Thymus (tissue), 11 donors: ENCODE data around the gene CHIT1. TPM values are rescaled to one million over a fixed set of nuclear protein-coding genes. Genes with fewer than 3 reads are reported as not detected.

Source experiments
- DNase-seq, 9 donors: peaks; one replicate each; pipeline ENCODE4 v3.0.0-alpha.2; 2013; ENCODE audit warnings: low spot score in 9 of 9, low read depth in 6 of 9, missing footprints in 1 of 9
- H3K27ac ChIP-seq, 2 donors: one replicate each; pipeline ENCODE4 v1.5.1; 2013; ENCODE audit warnings: control low read depth in 1 of 2, low read depth in 1 of 2, low read length in 1 of 2, mild to moderate bottlenecking in 1 of 2, moderate library complexity in 1 of 2
- H3K27me3 ChIP-seq, 2 donors: one replicate each; pipeline ENCODE4 v1.5.1; 2013; ENCODE audit warnings: low read length in 1 of 2; ENCODE audit not compliant: control insufficient read depth in 2 of 2, insufficient read depth in 1 of 2
- H3K36me3 ChIP-seq, 2 donors: one replicate each; pipeline ENCODE4 v1.5.1; 2013; ENCODE audit warnings: low read length in 1 of 2, mild to moderate bottlenecking in 1 of 2, moderate library complexity in 1 of 2; ENCODE audit not compliant: control insufficient read depth in 2 of 2, insufficient read depth in 2 of 2
- H3K4me1 ChIP-seq, 2 donors: one replicate each; pipeline ENCODE4 v1.5.1; 2013; ENCODE audit warnings: low read length in 2 of 2; ENCODE audit not compliant: control insufficient read depth in 2 of 2, insufficient read depth in 2 of 2
- H3K4me3 ChIP-seq, 2 donors: one replicate each; pipeline ENCODE4 v1.5.1; 2013; ENCODE audit warnings: low read length in 2 of 2, control low read depth in 1 of 2, mild to moderate bottlenecking in 1 of 2
- H3K9me3 ChIP-seq, 2 donors: one replicate each; pipeline ENCODE4 v1.5.1; 2013; ENCODE audit warnings: low read length in 1 of 2, mild to moderate bottlenecking in 1 of 2; ENCODE audit not compliant: control insufficient read depth in 2 of 2, insufficient read depth in 1 of 2
- WGBS: extraction: QIAGEN DNeasy Blood & Tissue Kit; methylation state at CpG from one replicate; pipeline ENCODE4 v1.1.7; 2013; 5-methylcytosine and 5-hydroxymethylcytosine counted together
- polyA plus RNA-seq: library from polyadenylated mRNA; stranded (reverse); fragments of 200-250 nt; gene quantifications from one replicate; pipeline ENCODE4 v1.2.3, GENCODE V29; 2013
- total RNA-seq: library from RNA; stranded (reverse); fragments of 120-200 nt; gene quantifications from one replicate; pipeline ENCODE4 v1.2.4, GENCODE V29; 2013
- donor health status: healthy.

The CHIT1 gene
- total and polyA plus RNA-seq, 2 donors, result 6.2 to 36.0 TPM

DNA sequence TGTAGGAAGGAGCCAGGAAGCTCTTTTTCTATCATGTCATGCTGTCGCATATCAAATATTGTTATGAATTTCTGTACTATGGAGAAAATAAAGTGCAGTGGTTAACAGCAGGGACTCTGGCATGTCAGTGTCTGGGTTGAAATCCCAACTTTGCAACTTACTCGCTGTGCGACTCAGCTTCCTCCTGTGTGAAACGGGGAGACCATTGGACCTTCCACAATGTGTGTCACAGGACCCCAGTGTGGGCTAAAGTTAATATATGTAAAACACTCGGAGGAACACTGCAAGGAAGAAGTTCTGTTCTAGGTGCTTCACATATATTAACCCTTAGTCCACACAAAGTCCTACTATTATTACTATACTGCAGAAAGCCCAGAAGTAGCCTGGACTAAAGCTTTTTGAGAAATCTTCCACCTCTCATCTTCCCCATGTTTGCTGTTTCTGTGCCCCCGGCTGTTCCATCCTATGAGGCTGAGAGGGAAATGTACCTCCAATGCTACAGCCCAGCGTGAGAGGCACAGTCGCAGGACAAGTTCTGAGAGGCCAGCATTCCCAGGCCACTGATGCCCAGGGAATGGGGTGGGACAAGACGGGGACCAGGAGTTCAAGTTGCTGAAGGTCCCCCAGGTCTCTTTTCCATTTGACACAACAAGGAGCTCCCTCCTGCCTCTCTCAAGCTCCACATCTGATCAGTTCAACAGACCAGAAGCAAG lies 1.9 kb downstream of the CHIT1 start:
- Histone ChIP-seq H3K36me3 (no peaks in the 10 kb centered on the region), H3K27me3 (peaks cover 0 to 8% of the 10 kb centered on the region in 2 donors), H3K9me3 (no peaks in the 10 kb centered on the region), H3K4me1 (no peaks in the 10 kb centered on the region), H3K27ac (no peak overlapping the region), H3K4me3 (no peak overlapping the region)
- no peak for DNase-seq
- 97% methylated on average over 9 of the region's 9 CpGs for WGBS

DNA sequence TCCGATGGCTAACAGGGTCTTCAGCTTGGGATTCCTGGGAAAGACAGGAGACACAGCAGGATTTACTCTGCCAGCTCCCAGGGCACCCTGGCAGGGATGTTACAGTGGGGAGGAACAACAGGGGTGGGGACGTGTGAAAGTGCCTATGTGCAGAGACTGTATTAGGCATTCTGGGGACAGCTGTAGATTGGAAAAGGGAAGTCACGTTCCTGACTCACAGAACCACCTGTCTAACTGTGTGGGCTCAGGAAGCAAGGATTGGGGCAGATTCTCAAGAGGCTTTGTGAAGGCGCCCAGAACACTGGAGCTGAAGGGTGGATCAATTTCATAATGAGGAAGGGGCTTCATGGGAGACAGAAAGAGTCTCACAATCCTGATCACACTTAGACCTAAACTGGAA lies 4.4 kb downstream of the CHIT1 start:
- no peaks in the 10 kb centered on the region for H3K9me3 ChIP-seq
- H3K27me3 ChIP-seq, result peaks cover 0 to 8% of the 10 kb centered on the region in 2 donors
- no peak overlapping the region for H3K4me3 ChIP-seq
- H3K36me3 ChIP-seq, result no peaks in the 10 kb centered on the region
- DNase-seq, result no peak
- no peak overlapping the region for H3K27ac ChIP-seq
- no peaks in the 10 kb centered on the region for H3K4me1 ChIP-seq
- WGBS, result 38% methylated on average over 4 of the region's 4 CpGs

DNA sequence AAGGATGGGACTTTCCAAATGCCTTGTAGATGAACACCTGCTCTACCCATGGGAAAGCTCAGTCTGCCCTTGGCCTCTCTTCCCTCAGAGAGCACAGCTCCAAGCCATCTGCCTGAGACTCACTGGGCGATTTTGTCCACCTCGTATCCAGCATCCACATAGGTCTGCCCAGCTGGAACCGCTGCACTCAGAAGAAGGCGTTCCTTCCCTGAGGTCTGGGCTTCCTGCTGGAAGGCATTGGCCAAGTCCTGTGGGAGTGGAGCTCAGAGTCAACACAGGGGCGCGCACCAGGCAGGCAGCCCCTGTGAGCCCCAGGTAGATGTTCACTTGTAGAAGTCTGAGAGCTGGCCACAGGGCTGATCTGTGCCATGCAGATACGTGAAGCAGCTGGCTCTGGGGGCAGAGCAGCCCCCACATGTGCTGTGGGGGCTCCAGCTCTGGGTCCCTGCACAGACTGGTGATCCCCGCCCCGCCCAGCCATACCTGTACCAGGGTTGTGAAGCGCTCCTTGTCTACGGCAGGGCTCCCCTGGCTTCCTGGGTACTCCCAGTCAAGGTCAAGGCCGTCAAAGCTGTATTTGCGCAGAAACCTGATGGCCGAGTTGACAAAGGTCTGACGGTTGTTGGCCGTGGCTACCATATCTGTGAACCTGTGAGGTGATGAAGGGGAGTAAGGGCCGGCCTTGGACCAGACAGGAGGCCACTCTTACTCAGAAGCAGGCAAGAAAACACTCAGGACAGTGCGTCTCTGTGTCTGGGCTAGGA lies 6.3 kb downstream of the CHIT1 start:
- no peaks in the 10 kb centered on the region for H3K9me3 ChIP-seq
- 95% methylated on average over 18 of the region's 18 CpGs for WGBS
- no peaks in the 10 kb centered on the region for H3K36me3 ChIP-seq
- no peak overlapping the region for H3K4me3 ChIP-seq
- DNase-seq, result no peak
- no peak overlapping the region for H3K27ac ChIP-seq
- no peaks in the 10 kb centered on the region for H3K4me1 ChIP-seq
- peaks cover 0 to 17% of the 10 kb centered on the region in 2 donors for H3K27me3 ChIP-seq

DNA sequence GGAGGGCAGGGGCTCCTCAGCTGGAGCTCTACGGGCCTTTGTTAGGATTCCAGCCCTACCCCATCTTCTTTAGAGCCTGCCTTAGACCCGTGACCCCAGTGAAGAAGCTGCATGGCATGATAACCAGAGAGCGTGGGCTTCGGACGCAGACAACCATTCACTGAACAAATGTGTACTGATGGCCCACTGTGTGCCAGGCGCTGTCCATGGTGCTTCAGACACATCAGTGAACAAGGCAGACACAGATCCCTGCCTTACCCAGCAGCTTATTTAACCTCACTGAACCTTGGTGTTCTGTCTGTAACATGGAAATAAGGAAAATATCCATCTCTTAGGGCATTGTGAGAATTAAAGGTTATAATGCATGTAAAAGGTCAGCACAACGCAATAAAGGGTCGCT lies 9.5 kb downstream of the CHIT1 start:
- Histone ChIP-seq H3K4me3 (no peak overlapping the region), H3K4me1 (peaks cover 10 to 12% of the 10 kb centered on the region in 2 donors), H3K27ac (no peak overlapping the region), H3K27me3 (peaks cover 0 to 34% of the 10 kb centered on the region in 2 donors), H3K9me3 (no peaks in the 10 kb centered on the region), H3K36me3 (no peaks in the 10 kb centered on the region)
- WGBS, result 98% methylated on average over 8 of the region's 8 CpGs
- DNase-seq, result peak in 1 of 9 donors; percentile 5

DNA sequence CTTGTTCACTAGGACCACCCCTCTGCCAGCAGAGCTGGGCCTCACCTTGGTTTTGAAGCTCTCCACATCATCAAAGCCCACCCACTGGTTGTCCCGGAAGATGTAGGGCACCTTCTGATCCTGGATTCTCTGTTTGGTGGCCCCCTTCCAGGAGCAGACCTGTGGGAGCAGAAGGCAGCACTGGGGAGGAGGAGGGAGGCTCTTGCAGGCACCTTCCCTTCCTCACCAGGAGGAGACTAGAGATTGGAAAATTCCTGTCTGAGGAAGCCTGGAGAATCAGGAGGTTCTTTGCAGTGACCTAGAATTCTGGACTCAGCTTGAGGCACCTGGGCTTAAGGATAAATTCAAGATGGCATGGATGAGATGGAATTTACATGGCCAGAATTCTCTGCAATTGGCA lies 10.3 kb downstream of the CHIT1 start:
- peaks cover 11 to 15% of the 10 kb centered on the region in 2 donors for H3K4me1 ChIP-seq
- H3K9me3 ChIP-seq, result no peaks in the 10 kb centered on the region
- H3K36me3 ChIP-seq, result no peaks in the 10 kb centered on the region
- H3K27me3 ChIP-seq, result peaks cover 0 to 31% of the 10 kb centered on the region in 2 donors
- no peak overlapping the region for H3K4me3 ChIP-seq
- 95% methylated on average over 1 of the region's 1 CpG for WGBS
- DNase-seq, result no peak
- no peak overlapping the region for H3K27ac ChIP-seq

DNA sequence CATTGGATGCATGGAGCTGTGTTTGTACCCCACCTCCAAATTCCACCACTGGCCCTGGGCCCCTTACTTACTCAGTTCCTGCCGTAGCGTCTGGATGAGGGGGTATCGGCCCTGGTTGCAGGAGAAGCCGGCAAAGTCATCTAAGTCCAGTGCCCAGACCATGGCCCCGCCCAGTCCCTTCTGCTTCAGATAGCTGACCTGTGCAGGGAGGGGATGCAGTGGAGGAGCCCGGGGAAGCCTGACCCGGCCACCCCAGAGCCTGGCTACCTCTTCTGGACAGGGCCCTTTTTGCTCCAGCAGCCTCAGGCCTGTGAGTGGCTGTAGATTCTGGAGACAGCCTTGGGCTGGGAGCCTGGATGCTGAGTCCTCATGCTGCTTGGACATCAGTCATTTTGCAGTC lies 11.8 kb downstream of the CHIT1 start:
- peaks cover 11 to 15% of the 10 kb centered on the region in 2 donors for H3K4me1 ChIP-seq
- H3K27ac ChIP-seq, result no peak overlapping the region
- WGBS, result 84% methylated on average over 7 of the region's 7 CpGs
- H3K36me3 ChIP-seq, result no peaks in the 10 kb centered on the region
- no peak overlapping the region for H3K4me3 ChIP-seq
- H3K9me3 ChIP-seq, result no peaks in the 10 kb centered on the region
- peaks cover 0 to 27% of the 10 kb centered on the region in 2 donors for H3K27me3 ChIP-seq
- DNase-seq, result no peak

DNA sequence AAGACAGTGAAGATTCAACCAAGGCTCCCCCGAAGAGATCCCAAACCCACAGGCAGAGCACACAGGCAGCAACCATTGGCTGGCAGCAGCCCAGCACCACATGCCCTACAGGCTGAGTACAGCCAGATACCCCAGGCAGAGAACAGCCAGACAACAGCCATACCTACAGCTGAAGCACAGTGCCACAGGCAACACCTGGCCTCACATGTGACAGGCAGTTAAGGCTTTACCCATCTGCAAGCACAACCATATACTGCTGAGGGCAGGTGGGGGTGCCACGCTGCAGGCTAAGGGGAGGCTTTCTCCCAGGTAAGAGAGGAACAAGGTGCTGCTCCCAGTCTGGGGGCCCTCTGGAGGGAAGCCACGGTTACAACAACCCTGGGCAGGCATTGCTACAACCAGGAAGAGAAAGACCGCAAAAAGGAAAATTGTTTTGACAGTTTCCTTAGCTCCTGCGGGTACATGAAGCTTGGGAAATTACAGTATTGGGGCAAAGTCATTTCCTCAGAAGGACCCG lies 12.3 kb downstream of the CHIT1 start:
- peak in 1 of 9 donors; percentile 25 for DNase-seq
- no peak overlapping the region for H3K4me3 ChIP-seq
- H3K27me3 ChIP-seq, result peaks cover 0 to 27% of the 10 kb centered on the region in 2 donors
- no peaks in the 10 kb centered on the region for H3K36me3 ChIP-seq
- H3K4me1 ChIP-seq, result peaks cover 11 to 15% of the 10 kb centered on the region in 2 donors
- H3K27ac ChIP-seq, result no peak overlapping the region
- no peaks in the 10 kb centered on the region for H3K9me3 ChIP-seq
- WGBS, result 20% methylated on average over 6 of the region's 6 CpGs

DNA sequence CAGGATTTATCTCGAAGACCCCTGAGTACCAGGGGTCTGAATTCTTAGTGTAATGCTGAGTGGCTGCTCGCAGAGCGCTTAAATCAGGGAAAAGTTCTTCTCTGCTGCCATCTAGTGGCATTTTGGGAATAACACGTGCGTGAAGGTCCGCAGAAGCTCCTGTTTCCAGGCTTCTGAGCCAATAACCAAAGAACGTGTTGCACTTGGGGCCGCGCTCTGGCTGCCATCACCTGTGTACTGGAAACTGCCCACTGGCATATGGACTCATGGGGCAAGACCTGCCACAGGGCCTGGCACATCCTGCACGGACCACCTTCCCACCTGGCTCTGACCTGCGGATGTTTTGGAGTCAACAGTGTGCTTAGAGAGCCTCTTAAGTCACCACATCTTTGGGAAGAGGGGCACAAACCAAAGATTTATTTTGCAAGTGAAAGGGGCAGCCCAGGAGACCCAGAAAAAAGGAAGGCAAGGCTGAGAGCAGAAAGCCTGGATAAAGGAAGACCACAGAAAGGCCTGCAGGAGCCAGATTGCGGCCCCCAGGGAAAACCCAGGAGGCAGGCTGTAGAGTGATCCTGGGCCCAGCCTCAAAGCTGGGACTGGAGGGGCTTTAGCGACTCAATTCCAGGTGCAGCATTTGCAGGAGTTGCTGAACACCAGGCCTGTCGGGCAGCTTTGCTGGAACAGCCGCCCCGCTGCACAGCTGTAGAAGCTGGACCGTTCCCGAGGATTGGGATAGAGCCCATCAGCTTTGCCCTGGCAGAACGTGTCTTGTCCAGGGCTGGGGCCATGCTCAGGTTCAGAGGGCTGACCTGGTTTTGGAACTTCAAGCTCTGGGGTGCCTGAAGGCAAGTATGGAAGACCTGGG lies 13.0 kb downstream of the CHIT1 start:
- no peaks in the 10 kb centered on the region for H3K9me3 ChIP-seq
- peaks cover 11 to 15% of the 10 kb centered on the region in 2 donors for H3K4me1 ChIP-seq
- no peaks in the 10 kb centered on the region for H3K36me3 ChIP-seq
- H3K4me3 ChIP-seq, result no peak overlapping the region
- peak; percentile 38 to 89 (median 71) for DNase-seq
- no peak overlapping the region for H3K27ac ChIP-seq
- peaks cover 0 to 27% of the 10 kb centered on the region in 2 donors for H3K27me3 ChIP-seq
- 41% methylated on average over 19 of the region's 19 CpGs for WGBS
